GM18870 (cell line): ENCODE measurements around the gene EP300.
"Not testable (repeated sequence)": the region's sequence is repeated elsewhere in the genome, so short reads cannot be mapped to it uniquely, and the experiment has no call there.

Experiments used
- ATAC-seq: cut with Tn5 transposase; IDR thresholded peaks from one replicate; pipeline ENCODE4 v1.9.1; 2021; ENCODE audit warnings: moderate library complexity; ENCODE audit not compliant: unreplicated experiment

The EP300 gene

DNA sequence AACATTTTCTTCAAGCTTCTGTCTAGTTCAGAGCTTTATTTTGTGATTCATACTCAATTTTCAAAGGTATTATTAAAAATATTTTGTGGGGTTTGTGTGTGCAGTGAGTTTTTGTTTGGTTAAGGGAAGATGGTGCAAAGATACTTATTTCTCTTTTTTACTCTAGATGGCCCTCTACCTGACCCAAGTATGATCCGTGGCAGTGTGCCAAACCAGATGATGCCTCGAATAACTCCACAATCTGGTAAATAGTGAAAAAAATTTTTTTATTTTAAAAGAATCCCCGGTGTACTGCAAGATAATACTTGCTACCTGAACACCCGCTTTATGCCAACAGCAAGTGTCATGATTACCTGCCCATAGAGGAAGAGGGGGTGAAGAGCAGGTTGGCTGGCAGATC is 54.2 kb downstream of the EP300 start:
- ATAC-seq: no peak

DNA sequence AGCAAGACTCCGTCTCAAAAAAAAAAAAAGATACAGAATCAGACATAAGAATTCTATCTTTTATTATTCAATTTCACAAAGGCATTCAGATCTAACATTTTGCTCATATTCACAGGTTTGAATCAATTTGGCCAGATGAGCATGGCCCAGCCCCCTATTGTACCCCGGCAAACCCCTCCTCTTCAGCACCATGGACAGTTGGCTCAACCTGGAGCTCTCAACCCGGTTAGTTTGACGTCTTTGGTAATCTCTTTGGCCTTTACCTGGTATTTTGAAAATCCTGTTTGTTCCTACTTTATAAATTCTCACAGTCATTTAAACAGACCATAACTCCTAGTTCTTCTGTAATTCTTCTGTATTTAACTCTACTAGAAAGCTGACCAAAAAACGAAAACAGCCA is 55.3 kb downstream of the EP300 start:
- no peak for ATAC-seq

DNA sequence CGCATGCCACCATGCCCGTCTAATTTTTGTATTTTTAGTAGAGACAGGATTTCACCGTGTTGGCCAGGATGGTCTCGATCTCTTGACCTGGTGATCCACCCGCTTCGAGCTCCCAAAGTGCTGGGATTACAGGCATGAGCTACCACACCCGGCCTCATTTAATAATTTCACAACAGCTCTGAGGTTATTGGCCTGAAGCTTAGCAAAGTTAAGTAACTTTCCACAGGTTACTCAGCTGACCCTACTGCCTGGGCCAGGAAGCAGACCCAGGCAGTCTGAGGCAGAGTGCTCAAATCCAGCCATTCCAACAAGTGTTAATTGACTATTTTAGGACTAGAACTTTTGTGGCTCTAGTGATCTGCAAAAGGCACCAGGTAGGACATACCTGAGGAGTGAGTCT is 60.5 kb downstream of the EP300 start:
- no peak for ATAC-seq

DNA sequence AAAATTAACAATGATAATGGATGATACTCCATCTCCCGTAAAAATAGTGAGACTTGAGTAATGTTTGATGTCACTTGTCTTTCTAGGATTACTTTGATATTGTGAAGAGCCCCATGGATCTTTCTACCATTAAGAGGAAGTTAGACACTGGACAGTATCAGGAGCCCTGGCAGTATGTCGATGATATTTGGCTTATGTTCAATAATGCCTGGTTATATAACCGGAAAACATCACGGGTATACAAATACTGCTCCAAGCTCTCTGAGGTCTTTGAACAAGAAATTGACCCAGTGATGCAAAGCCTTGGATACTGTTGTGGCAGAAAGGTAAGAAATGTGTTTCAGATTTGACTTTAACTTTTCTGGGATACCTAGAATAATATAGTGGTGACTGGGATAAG is 64.7 kb downstream of the EP300 start:
- ATAC-seq: no peak

DNA sequence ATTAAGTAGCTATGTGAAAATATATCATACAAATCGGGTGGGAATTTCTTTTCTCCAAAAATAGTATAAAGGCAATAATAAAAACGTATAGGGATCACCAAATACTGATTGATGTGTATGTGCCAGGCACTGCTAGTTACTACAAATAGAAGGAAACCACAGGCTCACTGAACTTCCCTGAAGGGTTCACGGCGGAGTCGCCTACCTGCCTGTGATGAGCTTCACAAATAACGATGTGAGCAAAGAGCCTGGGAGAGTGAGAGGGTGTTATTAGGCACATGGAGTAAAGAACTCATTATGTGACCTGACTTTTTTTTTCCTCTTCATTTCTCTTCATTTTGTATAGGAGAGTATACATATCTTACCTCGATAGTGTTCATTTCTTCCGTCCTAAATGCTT is 76.8 kb downstream of the EP300 start:
- ATAC-seq: no peak

DNA sequence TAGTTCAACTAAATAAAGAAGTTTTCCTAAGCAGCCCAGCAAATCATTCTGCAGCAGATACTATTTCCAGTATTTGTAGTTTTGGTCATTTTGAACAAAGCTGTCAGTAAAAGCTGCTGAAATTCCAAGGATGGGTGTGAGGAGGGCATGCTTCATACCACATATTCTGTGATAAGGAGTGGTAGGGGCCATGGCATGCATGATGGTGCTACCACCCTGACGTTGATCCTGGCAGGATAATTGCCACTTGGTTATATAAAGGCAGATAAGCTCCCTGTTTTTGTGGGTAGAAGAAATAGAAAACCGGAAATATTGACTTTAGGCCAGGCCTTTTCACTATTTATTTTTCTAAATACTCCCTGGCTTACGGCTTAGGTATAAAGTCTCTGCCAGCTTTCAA is 79.6 kb downstream of the EP300 start:
- ATAC-seq: no peak

DNA sequence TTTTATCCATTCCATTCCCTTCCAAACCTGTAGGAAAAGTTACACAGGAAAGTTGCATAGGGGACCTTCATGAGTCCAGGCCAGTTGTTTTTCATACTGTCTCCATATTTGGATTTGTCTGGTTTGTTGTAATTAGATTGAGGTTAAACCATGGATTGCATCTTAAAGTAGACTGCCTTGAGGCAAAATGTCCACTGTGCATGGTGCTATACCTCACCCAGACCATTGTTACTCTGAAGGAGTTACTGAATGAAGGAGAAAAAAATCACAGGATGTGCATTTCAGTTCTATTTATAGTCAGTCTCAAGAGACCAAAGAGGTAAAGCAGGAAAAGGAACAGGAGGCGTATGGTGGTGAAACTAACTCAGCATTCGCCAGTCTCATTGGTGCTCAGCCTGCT is 83.2 kb downstream of the EP300 start:
- ATAC-seq: no peak

DNA sequence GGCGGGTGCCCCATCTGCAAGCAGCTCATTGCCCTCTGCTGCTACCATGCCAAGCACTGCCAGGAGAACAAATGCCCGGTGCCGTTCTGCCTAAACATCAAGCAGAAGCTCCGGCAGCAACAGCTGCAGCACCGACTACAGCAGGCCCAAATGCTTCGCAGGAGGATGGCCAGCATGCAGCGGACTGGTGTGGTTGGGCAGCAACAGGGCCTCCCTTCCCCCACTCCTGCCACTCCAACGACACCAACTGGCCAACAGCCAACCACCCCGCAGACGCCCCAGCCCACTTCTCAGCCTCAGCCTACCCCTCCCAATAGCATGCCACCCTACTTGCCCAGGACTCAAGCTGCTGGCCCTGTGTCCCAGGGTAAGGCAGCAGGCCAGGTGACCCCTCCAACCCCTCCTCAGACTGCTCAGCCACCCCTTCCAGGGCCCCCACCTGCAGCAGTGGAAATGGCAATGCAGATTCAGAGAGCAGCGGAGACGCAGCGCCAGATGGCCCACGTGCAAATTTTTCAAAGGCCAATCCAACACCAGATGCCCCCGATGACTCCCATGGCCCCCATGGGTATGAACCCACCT is 84.7 kb downstream of the EP300 start:
- ATAC-seq: no peak

DNA sequence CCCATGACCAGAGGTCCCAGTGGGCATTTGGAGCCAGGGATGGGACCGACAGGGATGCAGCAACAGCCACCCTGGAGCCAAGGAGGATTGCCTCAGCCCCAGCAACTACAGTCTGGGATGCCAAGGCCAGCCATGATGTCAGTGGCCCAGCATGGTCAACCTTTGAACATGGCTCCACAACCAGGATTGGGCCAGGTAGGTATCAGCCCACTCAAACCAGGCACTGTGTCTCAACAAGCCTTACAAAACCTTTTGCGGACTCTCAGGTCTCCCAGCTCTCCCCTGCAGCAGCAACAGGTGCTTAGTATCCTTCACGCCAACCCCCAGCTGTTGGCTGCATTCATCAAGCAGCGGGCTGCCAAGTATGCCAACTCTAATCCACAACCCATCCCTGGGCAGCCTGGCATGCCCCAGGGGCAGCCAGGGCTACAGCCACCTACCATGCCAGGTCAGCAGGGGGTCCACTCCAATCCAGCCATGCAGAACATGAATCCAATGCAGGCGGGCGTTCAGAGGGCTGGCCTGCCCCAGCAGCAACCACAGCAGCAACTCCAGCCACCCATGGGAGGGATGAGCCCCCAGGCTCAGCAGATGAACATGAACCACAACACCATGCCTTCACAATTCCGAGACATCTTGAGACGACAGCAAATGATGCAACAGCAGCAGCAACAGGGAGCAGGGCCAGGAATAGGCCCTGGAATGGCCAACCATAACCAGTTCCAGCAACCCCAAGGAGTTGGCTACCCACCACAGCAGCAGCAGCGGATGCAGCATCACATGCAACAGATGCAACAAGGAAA is 85.4 kb downstream of the EP300 start:
- ATAC-seq: no peak

DNA sequence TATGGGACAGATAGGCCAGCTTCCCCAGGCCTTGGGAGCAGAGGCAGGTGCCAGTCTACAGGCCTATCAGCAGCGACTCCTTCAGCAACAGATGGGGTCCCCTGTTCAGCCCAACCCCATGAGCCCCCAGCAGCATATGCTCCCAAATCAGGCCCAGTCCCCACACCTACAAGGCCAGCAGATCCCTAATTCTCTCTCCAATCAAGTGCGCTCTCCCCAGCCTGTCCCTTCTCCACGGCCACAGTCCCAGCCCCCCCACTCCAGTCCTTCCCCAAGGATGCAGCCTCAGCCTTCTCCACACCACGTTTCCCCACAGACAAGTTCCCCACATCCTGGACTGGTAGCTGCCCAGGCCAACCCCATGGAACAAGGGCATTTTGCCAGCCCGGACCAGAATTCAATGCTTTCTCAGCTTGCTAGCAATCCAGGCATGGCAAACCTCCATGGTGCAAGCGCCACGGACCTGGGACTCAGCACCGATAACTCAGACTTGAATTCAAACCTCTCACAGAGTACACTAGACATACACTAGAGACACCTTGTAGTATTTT is 86.1 kb downstream of the EP300 start:
- ATAC-seq: no peak

DNA sequence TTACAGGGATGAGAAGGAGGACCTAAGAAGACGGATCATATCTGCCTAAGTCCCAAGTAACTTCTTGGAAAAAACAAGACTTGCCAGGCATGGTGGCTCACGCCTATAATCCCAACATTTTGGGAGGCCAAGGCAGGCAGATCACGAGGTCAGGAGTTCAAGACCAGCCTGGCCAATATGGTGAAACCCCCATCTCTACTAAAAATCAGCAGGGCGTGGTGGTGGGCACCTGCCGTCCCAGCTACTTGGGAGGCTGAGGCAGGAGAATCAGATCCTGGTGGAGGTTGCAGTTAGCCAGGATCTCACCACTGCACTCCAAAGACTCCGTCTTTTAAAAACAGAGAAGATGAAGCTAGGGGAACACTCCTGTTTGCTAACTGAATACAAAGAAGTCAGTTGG is 88.0 kb downstream of the EP300 start:
- ATAC-seq: not testable (repeated sequence)

DNA sequence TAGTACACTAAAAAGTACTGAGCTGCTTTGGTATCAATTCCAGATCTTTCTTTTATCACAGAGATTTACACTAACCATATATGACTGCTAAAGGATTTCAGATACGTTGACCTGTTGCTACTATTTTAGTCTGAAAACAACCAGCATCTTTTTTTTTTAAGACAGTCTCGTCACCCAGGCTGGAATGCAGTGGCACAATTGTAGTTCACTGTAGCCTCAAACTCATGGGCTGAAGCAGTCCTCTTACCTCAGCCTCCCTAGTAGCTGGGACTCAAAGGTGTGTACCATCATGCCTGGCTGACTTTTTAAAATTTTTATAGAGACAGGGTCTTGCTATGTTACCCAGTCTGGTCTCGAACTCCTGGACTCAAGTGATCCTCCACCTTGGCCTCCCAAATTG is 88.5 kb downstream of the EP300 start:
- ATAC-seq: no peak

DNA sequence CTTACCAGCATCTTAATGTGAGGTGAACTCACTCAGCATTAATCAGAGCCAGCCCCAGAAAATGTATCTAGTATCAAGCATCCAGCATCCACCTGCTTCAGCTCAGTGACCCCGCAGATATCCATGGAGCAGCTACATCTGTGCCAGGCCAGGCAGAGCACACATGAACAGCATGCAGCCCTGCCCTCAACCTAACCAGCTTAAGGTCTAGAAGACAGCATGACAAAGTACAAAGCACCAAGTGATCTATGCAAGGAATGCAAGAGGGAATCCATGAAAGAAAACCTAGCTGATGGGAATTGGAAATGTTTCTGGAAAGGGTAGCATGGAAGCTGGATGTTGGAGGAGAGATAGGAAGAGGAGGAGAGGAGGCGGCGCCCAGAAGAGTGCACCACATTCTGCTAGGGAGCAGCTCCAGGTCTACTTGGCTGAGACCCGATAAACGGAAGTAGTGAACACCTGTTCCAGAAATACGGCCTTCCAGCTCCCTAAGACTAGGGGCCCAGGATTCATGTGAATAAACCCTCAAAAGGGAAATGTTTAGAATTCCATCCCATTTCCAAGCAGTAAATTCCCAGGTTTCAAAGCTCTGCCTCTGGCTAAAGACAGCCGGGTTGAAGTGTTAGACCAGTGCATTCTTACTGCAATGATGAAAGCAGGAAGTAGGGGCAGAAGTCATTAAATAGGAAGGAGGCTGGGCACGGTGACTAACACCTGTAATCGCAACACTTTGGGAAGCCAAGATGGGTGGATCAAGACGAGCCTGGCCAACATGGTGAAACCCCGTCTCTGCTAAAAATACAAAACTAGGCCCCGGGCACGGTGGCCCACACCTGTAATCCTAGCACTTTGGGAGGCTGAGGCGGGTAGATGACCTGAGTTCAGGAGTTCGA is 89.2 kb downstream of the EP300 start:
- no peak for ATAC-seq

DNA sequence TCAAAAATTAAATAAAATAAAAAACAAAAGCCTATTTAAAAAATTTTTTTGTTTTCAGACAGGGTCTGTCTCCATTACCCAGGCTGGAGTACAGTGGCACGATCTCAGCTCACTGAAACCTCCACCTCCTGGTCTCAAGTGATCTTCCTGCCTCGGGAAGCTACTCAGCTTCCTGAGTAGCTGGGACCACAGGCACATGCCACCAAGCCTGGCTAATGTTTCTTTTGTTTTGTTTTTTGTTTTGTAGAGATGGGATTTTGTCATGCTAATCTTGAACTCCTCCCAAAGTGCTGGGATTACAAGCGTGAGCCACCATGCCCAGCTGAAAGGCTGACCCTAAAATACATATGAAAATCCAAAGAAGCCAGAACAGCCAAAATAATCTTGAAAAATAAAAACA is 92.3 kb downstream of the EP300 start:
- no peak for ATAC-seq

DNA sequence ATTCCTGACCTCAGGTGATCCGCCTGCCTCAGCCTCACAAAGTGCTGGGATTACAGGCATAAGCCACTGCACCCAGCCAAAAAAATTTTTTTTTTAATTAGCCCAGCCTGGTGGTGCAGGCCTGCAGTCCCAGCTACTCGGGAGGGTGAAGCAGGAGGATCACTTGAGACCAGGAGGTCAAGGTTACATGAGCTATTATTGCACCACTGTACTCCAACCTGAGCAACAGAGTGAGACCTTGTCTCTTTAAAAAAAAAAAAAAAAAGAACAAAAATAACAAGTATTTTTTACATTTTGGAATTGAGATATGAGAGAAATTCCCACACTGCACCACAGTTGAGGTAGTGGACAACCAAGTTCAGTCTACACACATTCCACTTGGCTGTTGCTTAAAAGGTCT is 99.1 kb downstream of the EP300 start:
- no peak for ATAC-seq

DNA sequence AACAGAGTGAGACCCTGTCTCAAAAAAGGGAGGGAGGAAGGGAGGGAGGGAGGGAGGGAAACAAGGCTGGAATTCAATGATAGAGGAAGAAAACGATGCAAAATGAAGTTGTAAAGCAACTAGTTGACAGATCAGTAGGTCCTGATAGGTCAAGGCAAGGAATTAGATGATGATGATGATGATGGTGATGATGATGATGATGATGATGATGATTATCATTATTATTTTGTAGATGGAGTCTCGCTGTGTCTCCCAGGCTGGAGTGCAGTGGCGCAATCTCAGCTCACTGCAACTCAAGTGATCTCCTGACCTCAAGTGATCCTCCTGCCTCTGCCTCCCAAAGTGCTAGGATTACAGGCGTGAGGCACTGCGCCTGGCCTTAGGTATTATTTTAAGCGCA is 101.4 kb downstream of the EP300 start:
- ATAC-seq: no peak

DNA sequence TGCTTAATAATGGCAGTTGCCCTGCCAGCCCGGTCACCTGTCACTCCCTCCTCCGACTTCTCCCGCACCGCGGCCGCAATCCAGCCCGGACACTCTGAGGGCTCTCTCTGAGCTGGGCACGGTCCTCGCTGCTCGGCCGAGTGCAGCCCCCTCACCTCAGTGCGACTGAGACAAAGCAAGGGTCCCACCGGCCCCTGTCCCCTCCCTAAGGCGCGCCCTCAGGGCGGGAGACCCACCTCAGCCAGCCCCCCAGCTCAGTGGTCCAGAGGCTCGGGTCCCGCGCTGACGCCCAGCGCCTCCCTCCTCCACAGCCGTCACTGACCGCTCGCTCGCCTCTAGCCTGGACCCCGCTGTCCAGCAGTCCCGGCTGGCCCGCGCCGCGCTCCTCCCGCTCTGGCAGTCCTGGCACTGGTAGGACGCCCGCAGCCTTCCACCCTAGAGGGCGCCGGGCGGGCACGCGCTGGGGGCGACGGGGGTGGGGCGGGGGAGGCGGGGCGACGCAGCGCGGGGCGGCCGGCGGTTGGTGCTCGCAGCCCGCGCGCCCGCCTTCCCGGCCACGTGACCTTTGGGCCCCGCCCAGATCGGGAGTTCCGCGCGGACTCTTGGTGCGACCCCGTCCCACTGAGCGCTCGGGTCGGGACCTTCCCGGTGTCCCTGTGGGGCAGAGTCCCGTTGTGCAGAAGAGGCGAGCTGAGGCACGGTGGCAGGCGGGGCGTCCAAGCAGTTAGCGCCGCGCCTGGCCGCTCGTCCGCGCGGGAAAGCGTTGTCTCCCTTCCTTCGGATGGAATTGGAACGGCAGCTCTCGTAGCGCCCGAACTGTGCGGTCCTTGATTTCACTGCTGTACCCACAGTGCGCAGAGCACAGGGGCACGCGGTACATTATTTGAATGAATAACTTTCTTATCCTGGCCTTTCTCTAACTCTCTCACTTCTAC is 104.9 kb downstream of the EP300 start:
- ATAC-seq: no peak

DNA sequence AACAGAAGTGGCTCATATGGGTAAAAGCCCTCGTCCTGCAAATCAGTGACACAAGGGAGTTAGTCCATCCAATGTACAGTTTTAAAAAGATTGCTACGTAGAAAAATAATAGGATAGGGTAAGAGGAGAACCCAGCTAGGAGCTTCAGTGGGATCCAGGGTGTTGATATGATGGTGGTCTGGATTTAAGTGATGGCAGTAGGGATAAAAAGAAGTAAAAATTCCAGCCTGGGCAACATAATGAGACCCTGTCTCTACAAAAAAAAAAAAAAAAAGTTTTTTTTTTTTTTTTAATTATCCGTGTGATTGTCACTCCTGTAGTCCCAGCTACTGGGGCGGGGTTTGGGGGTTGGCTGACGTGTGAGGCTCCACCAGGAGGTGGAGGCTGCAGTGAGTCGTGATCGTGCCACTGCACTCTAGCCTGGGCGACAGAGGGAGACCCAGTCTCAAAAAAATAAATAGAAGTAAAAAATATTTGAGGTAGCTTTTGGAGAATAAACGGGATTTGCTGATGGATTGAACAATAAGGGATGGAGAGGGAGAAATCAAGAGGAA is 105.7 kb downstream of the EP300 start:
- no peak for ATAC-seq

DNA sequence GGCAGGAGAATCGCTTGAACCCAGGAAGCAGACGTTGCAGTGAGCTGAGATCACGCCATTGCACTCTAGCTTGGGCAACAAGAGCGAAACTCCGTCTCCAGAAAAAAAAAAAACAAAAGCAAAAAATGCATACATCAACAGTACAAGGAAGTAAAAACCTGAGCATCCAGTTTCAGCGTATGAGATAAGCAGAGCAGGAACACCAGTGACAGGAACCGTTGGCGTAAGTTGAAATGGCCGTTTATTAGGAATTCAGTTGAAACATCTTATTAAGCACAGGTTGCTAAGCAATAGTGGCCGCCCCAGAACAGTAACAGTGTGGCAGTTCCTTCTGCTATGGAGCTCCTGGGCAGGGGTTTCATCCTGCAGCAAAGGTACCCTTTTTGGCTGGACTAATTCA is 108.7 kb downstream of the EP300 start:
- no peak for ATAC-seq

DNA sequence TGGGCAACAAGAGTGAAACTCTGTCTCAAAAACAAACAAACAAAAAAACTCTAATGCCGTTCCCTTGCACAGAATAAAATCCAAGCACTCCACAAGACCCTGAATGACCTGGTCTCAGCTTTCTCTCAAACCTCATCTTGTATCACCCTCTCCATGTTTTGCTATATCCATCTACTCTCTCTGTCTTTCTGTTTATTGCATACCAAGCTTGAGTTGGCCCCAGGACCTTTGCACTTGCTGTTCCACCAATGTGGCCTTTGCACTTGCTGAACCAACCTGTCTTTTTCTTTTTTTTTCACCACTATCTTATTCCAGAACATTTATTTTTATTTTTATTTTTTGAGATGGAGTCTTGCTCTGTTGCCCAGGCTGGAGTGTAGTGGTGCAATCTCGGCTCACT is 110.7 kb downstream of the EP300 start:
- no peak for ATAC-seq
